Measurements from ENCODE around the gene LONRF3. TPM values are rescaled to one million over a fixed set of nuclear protein-coding genes. Genes with fewer than 3 reads are reported as not detected.

The LONRF3 gene
- total and polyA plus RNA-seq, 4 experiments from 2014 or later = 2.5 to 10.6 (median 5.7) TPM

- Histone ChIP-seq H3K4me1 (ENCODE audit: insufficient read depth, low read length) (no peaks in the 10 kb centered on the region), H3K4me3 (ENCODE audit: low read length in 2 of 2) (no peak overlapping the region), H3K36me3 (ENCODE audit: insufficient read depth, low read length) (no peaks in the 10 kb centered on the region), H3K9me3 (ENCODE audit: control insufficient read depth in 1 of 2, low read length in 2 of 2) (no peaks in the 10 kb centered on the region), H3K27me3 (ENCODE audit: insufficient read depth, low read length) (no peaks in the 10 kb centered on the region), H3K27ac (ENCODE audit: low read depth, low read length) (no peak overlapping the region)
- no peak for DNase-seq
- no peaks in the 10 kb centered on the region for H3K36me3 Mint-ChIP-seq
- CTCF ChIA-PET (ENCODE audit: partially characterized antibody) = no interaction called here
- H3K4me1 Mint-ChIP-seq = no peaks in the 10 kb centered on the region
- no peaks in the 10 kb centered on the region for H3K27me3 Mint-ChIP-seq
- POLR2A ChIA-PET (ENCODE audit: partially characterized antibody) = no interaction called here
- intact Hi-C loops (cut with micrococcal nuclease) = no loop called here
- peaks cover 0 to 8% (median 0%) of the 10 kb centered on the region in 8 donors for H3K9me3 Mint-ChIP-seq
- no peak overlapping the region for H3K4me3 Mint-ChIP-seq
- no peak overlapping the region for H3K27ac Mint-ChIP-seq
These were observed 12.4 kb upstream of the LONRF3 start for GRCh38 chrX:118961866-118962560.

- H3K9me3 ChIP-seq (ENCODE audit: control insufficient read depth in 1 of 2, low read length in 2 of 2) = no peaks in the 10 kb centered on the region
- CTCF ChIA-PET (ENCODE audit: partially characterized antibody) = no interaction called here
- H3K27me3 ChIP-seq (ENCODE audit: insufficient read depth, low read length) = no peaks in the 10 kb centered on the region
- no peaks in the 10 kb centered on the region for H3K4me1 ChIP-seq (ENCODE audit: insufficient read depth, low read length)
- H3K36me3 Mint-ChIP-seq = no peaks in the 10 kb centered on the region
- DNase-seq = no peak
- POLR2A ChIA-PET (ENCODE audit: partially characterized antibody) = no interaction called here
- no peaks in the 10 kb centered on the region for H3K4me1 Mint-ChIP-seq
- no peaks in the 10 kb centered on the region for H3K36me3 ChIP-seq (ENCODE audit: insufficient read depth, low read length)
- no peaks in the 10 kb centered on the region for H3K27me3 Mint-ChIP-seq
- peak overlapping the region in 1 of 8 donors; percentile 41 for H3K4me3 Mint-ChIP-seq
- H3K27ac ChIP-seq (ENCODE audit: low read depth, low read length) = no peak overlapping the region
- intact Hi-C loops (cut with micrococcal nuclease) = no loop called here
- no peak overlapping the region for H3K27ac Mint-ChIP-seq
- H3K9me3 Mint-ChIP-seq = peaks cover 0 to 8% (median 0%) of the 10 kb centered on the region in 8 donors
- no peak overlapping the region for H3K4me3 ChIP-seq (ENCODE audit: low read length in 2 of 2)
These were observed 11.3 kb upstream of the LONRF3 start for GRCh38 chrX:118963159-118963558.

GRCh38 chrX:118964252-118964651 is 10.2 kb upstream of the LONRF3 start:
- CTCF ChIA-PET (ENCODE audit: partially characterized antibody) = no interaction called here
- H3K27ac Mint-ChIP-seq = no peak overlapping the region
- no peaks in the 10 kb centered on the region for H3K4me1 Mint-ChIP-seq
- POLR2A ChIA-PET (ENCODE audit: partially characterized antibody) = no interaction called here
- no peaks in the 10 kb centered on the region for H3K9me3 ChIP-seq (ENCODE audit: control insufficient read depth in 1 of 2, low read length in 2 of 2)
- H3K4me1 ChIP-seq (ENCODE audit: insufficient read depth, low read length) = no peaks in the 10 kb centered on the region
- intact Hi-C loops (cut with micrococcal nuclease) = no loop called here
- no peaks in the 10 kb centered on the region for H3K27me3 ChIP-seq (ENCODE audit: insufficient read depth, low read length)
- no peak overlapping the region for H3K4me3 Mint-ChIP-seq
- H3K36me3 Mint-ChIP-seq = no peaks in the 10 kb centered on the region
- H3K36me3 ChIP-seq (ENCODE audit: insufficient read depth, low read length) = no peaks in the 10 kb centered on the region
- H3K4me3 ChIP-seq (ENCODE audit: low read length in 2 of 2) = no peak overlapping the region
- H3K27me3 Mint-ChIP-seq = no peaks in the 10 kb centered on the region
- H3K27ac ChIP-seq (ENCODE audit: low read depth, low read length) = no peak overlapping the region
- no peak for DNase-seq
- peaks cover 0 to 8% (median 0%) of the 10 kb centered on the region in 8 donors for H3K9me3 Mint-ChIP-seq

- CTCF ChIA-PET (ENCODE audit: partially characterized antibody) = no interaction called here
- no peak for DNase-seq
- peak overlapping the region in 1 of 8 donors; percentile 73 for H3K4me3 Mint-ChIP-seq
- H3K27ac Mint-ChIP-seq = no peak overlapping the region
- H3K9me3 Mint-ChIP-seq = peaks cover 0 to 8% (median 0%) of the 10 kb centered on the region in 8 donors
- peaks cover 0 to 3% of the 10 kb centered on the region in 2 donors for H3K27me3 Mint-ChIP-seq
- H3K27ac ChIP-seq (ENCODE audit: low read depth, low read length) = no peak overlapping the region
- H3K9me3 ChIP-seq (ENCODE audit: control insufficient read depth in 1 of 2, low read length in 2 of 2) = no peaks in the 10 kb centered on the region
- H3K4me1 Mint-ChIP-seq = no peaks in the 10 kb centered on the region
- H3K4me3 ChIP-seq (ENCODE audit: low read length in 2 of 2) = no peak overlapping the region
- no peaks in the 10 kb centered on the region for H3K4me1 ChIP-seq (ENCODE audit: insufficient read depth, low read length)
- H3K36me3 Mint-ChIP-seq = no peaks in the 10 kb centered on the region
- POLR2A ChIA-PET (ENCODE audit: partially characterized antibody) = no interaction called here
- intact Hi-C loops (cut with micrococcal nuclease) = no loop called here
- H3K36me3 ChIP-seq (ENCODE audit: insufficient read depth, low read length) = no peaks in the 10 kb centered on the region
- no peaks in the 10 kb centered on the region for H3K27me3 ChIP-seq (ENCODE audit: insufficient read depth, low read length)
These were observed 9.0 kb upstream of the LONRF3 start for GRCh38 chrX:118965395-118965794.

- H3K4me1 Mint-ChIP-seq = peaks cover 0 to 3% (median 0%) of the 10 kb centered on the region in 4 donors
- H3K9me3 ChIP-seq (ENCODE audit: control insufficient read depth in 1 of 2, low read length in 2 of 2) = no peaks in the 10 kb centered on the region
- CTCF ChIA-PET (ENCODE audit: partially characterized antibody) = no interaction called here
- DNase-seq = no peak
- no peaks in the 10 kb centered on the region for H3K36me3 Mint-ChIP-seq
- H3K4me3 ChIP-seq (ENCODE audit: low read length in 2 of 2) = no peak overlapping the region
- intact Hi-C loops (cut with micrococcal nuclease) = no loop called here
- H3K27me3 ChIP-seq (ENCODE audit: insufficient read depth, low read length) = no peaks in the 10 kb centered on the region
- peaks cover 1 to 6% of the 10 kb centered on the region in 2 donors for H3K27me3 Mint-ChIP-seq
- no peaks in the 10 kb centered on the region for H3K36me3 ChIP-seq (ENCODE audit: insufficient read depth, low read length)
- H3K27ac Mint-ChIP-seq = no peak overlapping the region
- no peak overlapping the region for H3K4me3 Mint-ChIP-seq
- POLR2A ChIA-PET (ENCODE audit: partially characterized antibody) = no interaction called here
- no peaks in the 10 kb centered on the region for H3K4me1 ChIP-seq (ENCODE audit: insufficient read depth, low read length)
- no peak overlapping the region for H3K27ac ChIP-seq (ENCODE audit: low read depth, low read length)
- H3K9me3 Mint-ChIP-seq = peaks cover 0 to 4% (median 0%) of the 10 kb centered on the region in 8 donors
These were observed 6.4 kb upstream of the LONRF3 start for GRCh38 chrX:118968031-118968430.

GRCh38 chrX:118971552-118971951 is 2.9 kb upstream of the LONRF3 start:
- peaks cover 0 to 5% of the 10 kb centered on the region in 2 donors for H3K36me3 Mint-ChIP-seq
- Histone ChIP-seq H3K4me3 (ENCODE audit: low read length in 2 of 2) (no peak overlapping the region), H3K27me3 (ENCODE audit: insufficient read depth, low read length) (no peaks in the 10 kb centered on the region), H3K9me3 (ENCODE audit: control insufficient read depth in 1 of 2, low read length in 2 of 2) (no peaks in the 10 kb centered on the region), H3K27ac (ENCODE audit: low read depth, low read length) (no peak overlapping the region), H3K4me1 (ENCODE audit: insufficient read depth, low read length) (peaks cover 12% of the 10 kb centered on the region), H3K36me3 (ENCODE audit: insufficient read depth, low read length) (no peaks in the 10 kb centered on the region)
- no peak overlapping the region for H3K4me3 Mint-ChIP-seq
- DNase-seq = no peak
- peaks cover 3 to 26% (median 5%) of the 10 kb centered on the region in 4 donors for H3K4me1 Mint-ChIP-seq
- H3K9me3 Mint-ChIP-seq = no peaks in the 10 kb centered on the region
- CTCF ChIA-PET (ENCODE audit: partially characterized antibody) = no interaction called here
- peaks cover 3 to 6% of the 10 kb centered on the region in 2 donors for H3K27me3 Mint-ChIP-seq
- intact Hi-C loops (cut with micrococcal nuclease) = loop anchor here (10.0 kb wide), 1 partner anchor 603 kb away; the partner anchor contains the start of gene UBE2A
- POLR2A ChIA-PET (ENCODE audit: partially characterized antibody) = no interaction called here
- no peak overlapping the region for H3K27ac Mint-ChIP-seq

GRCh38 chrX:118973389-118974087 is 880 bp upstream of the LONRF3 start:
- Histone ChIP-seq H3K9me3 (ENCODE audit: control insufficient read depth in 1 of 2, low read length in 2 of 2) (no peaks in the 10 kb centered on the region), H3K4me1 (ENCODE audit: insufficient read depth, low read length) (peaks cover 23% of the 10 kb centered on the region), H3K36me3 (ENCODE audit: insufficient read depth, low read length) (no peaks in the 10 kb centered on the region), H3K27me3 (ENCODE audit: insufficient read depth, low read length) (no peaks in the 10 kb centered on the region), H3K4me3 (ENCODE audit: low read length in 2 of 2) (peak overlapping the region in 1 of 2 donors; percentile 57), H3K27ac (ENCODE audit: low read depth, low read length) (no peak overlapping the region)
- ChIA-PET CTCF (ENCODE audit: partially characterized antibody) (interaction anchor here (1.0 kb wide), 1 partner anchor 31 kb away, joined by 4 read pairs; no protein-coding TSS in a partner anchor), POLR2A (ENCODE audit: partially characterized antibody) (no interaction called here)
- peak overlapping the region in 2 of 7 donors; percentile 29 to 94 for H3K27ac Mint-ChIP-seq
- no peak for DNase-seq
- peaks cover 0 to 5% of the 10 kb centered on the region in 2 donors for H3K36me3 Mint-ChIP-seq
- intact Hi-C loops (cut with micrococcal nuclease) = loop anchor here (2.0 to 10.0 kb wide), 2 partner anchors 19 to 601 kb away; partner anchors contain the start of gene UBE2A
- H3K4me1 Mint-ChIP-seq = peaks cover 3 to 44% (median 15%) of the 10 kb centered on the region in 4 donors
- no peaks in the 10 kb centered on the region for H3K9me3 Mint-ChIP-seq
- H3K4me3 Mint-ChIP-seq = peak overlapping the region; percentile 84 to 97 (median 85)
- peaks cover 3 to 6% of the 10 kb centered on the region in 2 donors for H3K27me3 Mint-ChIP-seq

Measured in CD4-positive, alpha-beta memory T cell (primary cell).